HCT116 (cell line): Measurements from ENCODE around the gene DKK3. TPM values are rescaled to one million over a fixed set of nuclear protein-coding genes. Genes with fewer than 3 reads are reported as not detected.

Experiments
- ATAC-seq: fragments of 200-7000 bp; cut with Tn5 transposase; 2 replicates; pipeline ENCODE4 v1.9.1; 2020; ENCODE audit warnings: mild to moderate bottlenecking, moderate library complexity
- BruUV-seq: library from RNA; stranded (reverse); fragments of 400-500 nt; replicated peaks from 2 replicates; lab custom pipeline; 2021; lab: Mats Ljungman, UMichigan
- CTCF ChIA-PET: fragments of 300-600 bp; sonication (Branson Sonifier 250); formaldehyde crosslinking; loops from one replicate; lab custom pipeline; 2021; ENCODE audit warnings: antibody characterized with exemption; lab: Charles Lee
- POLR2A ChIA-PET: fragments of 300-600, 350-600 bp; sonication (Branson Sonifier 250); formaldehyde crosslinking; loops from one replicate; lab custom pipeline; 2021; ENCODE audit warnings: antibody characterized with exemption; lab: Charles Lee
- RAD21 ChIA-PET, 2 experiments: fragments of 300-600 bp; sonication (Branson Sonifier 250); formaldehyde crosslinking; loops; one replicate each; lab custom pipeline; 2023; ENCODE audit warnings: low total read pairs in 2 of 2; ENCODE audit not compliant: uncharacterized antibody in 2 of 2, unreplicated experiment in 2 of 2, low non-redundant PET in 1 of 2; lab: Charles Lee
- DNase-seq: peaks from one replicate; pipeline ENCODE4 v3.0.0-alpha.2; 2010; ENCODE audit warnings: low read depth, low spot score
- H2AFZ ChIP-seq: fragments of 200-600 bp; shearing (Covaris generic), sonication (generic); 2 replicates; pipeline ENCODE4 v1.6.1; 2017; ENCODE audit warnings: low read depth, mixed run types, mixed read lengths, antibody characterized with exemption, low read length; ENCODE audit not compliant: poor library complexity, severe bottlenecking
- H3K27ac ChIP-seq: 2 replicates; pipeline ENCODE4 v1.5.1; 2012; ENCODE audit warnings: low read depth, low read length
- H3K27me3 ChIP-seq: fragments of 200-600 bp; sonication (generic); 2 replicates; pipeline ENCODE4 v1.6.1; 2016; ENCODE audit warnings: mixed run types, low read length, mixed read lengths; ENCODE audit not compliant: insufficient read depth
- H3K36me3 ChIP-seq, 2 experiments: fragments of 200-500 bp in 1 of 2; fragments of 200-600 bp in 1 of 2; sonication (Bioruptor generic) in 1 of 2; sonication (generic) in 1 of 2; 2 replicates each; pipeline versions ENCODE4 v1.5.1 to v1.6.1; 2014 to 2016; ENCODE audit warnings: low read length in 2 of 2, inconsistent platforms in 1 of 2, mixed read lengths in 1 of 2, mixed run types in 1 of 2; ENCODE audit not compliant: insufficient read depth in 2 of 2, control insufficient read depth in 1 of 2
- H3K4me1 ChIP-seq, 2 experiments: fragments of 200-600 bp in 1 of 2; sonication (generic) in 1 of 2; 2 replicates each; pipeline versions ENCODE4 v1.5.1 to v1.6.1; 2012 to 2017; ENCODE audit warnings: low read length in 2 of 2, inconsistent platforms in 1 of 2, mild to moderate bottlenecking in 1 of 2, mixed read lengths in 1 of 2, mixed run types in 1 of 2, moderate library complexity in 1 of 2; ENCODE audit not compliant: insufficient read depth in 2 of 2, control insufficient read depth in 1 of 2
- H3K4me2 ChIP-seq: fragments of 200-600 bp; sonication (generic); 2 replicates; pipeline ENCODE4 v1.6.1; 2017; ENCODE audit warnings: mixed run types, low read length, mixed read lengths
- H3K4me3 ChIP-seq, 2 experiments: fragments of 200-600 bp in 1 of 2; sonication (generic) in 1 of 2; replicated peaks in 1 of 2; 2 replicates each; pipeline ENCODE4 v1.5.1; 2011 to 2016; ENCODE audit warnings: low read length in 2 of 2, control low read depth in 1 of 2, low read depth in 1 of 2, mild to moderate bottlenecking in 1 of 2, mixed read lengths in 1 of 2, mixed run types in 1 of 2
- H3K79me2 ChIP-seq: fragments of 200-600 bp; sonication (generic); 2 replicates; pipeline ENCODE4 v1.6.1; 2017; ENCODE audit warnings: mild to moderate bottlenecking, mixed run types, low read length, moderate library complexity, mixed read lengths; ENCODE audit not compliant: insufficient read depth
- H3K9ac ChIP-seq: fragments of 200-600 bp; sonication (generic); 2 replicates; pipeline ENCODE4 v1.6.1; 2016; ENCODE audit warnings: low read length, mixed read lengths
- H3K9me2 ChIP-seq: fragments of 200-600 bp; sonication (generic), shearing (Covaris generic); 2 replicates; pipeline ENCODE4 v1.6.1; 2017; ENCODE audit warnings: mixed run types, mild to moderate bottlenecking, moderate library complexity; ENCODE audit not compliant: insufficient read depth
- H3K9me3 ChIP-seq, 2 experiments: fragments of 200-500 bp in 1 of 2; fragments of 200-600 bp in 1 of 2; sonication (Bioruptor generic) in 1 of 2; sonication (generic) in 1 of 2; 2 replicates each; pipeline ENCODE4 v1.6.1; 2014 to 2017; ENCODE audit warnings: low read length in 2 of 2, mixed read lengths in 2 of 2, inconsistent platforms in 1 of 2, low read depth in 1 of 2, mild to moderate bottlenecking in 1 of 2, mixed run types in 1 of 2, moderate library complexity in 1 of 2; ENCODE audit not compliant: control insufficient read depth in 1 of 2, insufficient read depth in 1 of 2
- H4K20me1 ChIP-seq: fragments of 200-600 bp; sonication (generic), shearing (Covaris generic); 2 replicates; pipeline ENCODE4 v1.6.1; 2017; ENCODE audit warnings: mixed run types, mild to moderate bottlenecking, moderate library complexity; ENCODE audit not compliant: insufficient read depth
- CBX3 ChIP-seq: IDR thresholded peaks from 2 replicates; pipeline ENCODE4 v1.6.1; 2012; ENCODE audit warnings: low read depth
- CTCF ChIP-seq, 3 experiments: fragments of 200-600 bp in 1 of 3; sonication (generic) in 1 of 3; IDR thresholded peaks in 2 of 3; conservative IDR thresholded peaks in 1 of 3; 2 replicates each; pipeline ENCODE4 v1.5.1; 2012 to 2017; ENCODE audit warnings: low read depth in 2 of 3, low read length in 2 of 3, antibody characterized with exemption in 1 of 3, borderline replicate concordance in 1 of 3, control low read depth in 1 of 3, mild to moderate bottlenecking in 1 of 3, mixed read lengths in 1 of 3, mixed run types in 1 of 3, moderate library complexity in 1 of 3; ENCODE audit not compliant: insufficient read depth in 1 of 3
- EGR1 ChIP-seq: IDR thresholded peaks from 2 replicates; pipeline ENCODE4 v1.6.1; 2012; ENCODE audit warnings: low read depth
- EZH2 ChIP-seq: fragments of 200-600 bp; sonication (generic); IDR thresholded peaks from 2 replicates; pipeline ENCODE4 v1.6.1; 2017; ENCODE audit warnings: antibody characterized with exemption, mixed run types
- JUND ChIP-seq: IDR thresholded peaks from 2 replicates; pipeline ENCODE4 v1.6.1; 2012
- POLR2AphosphoS5 ChIP-seq: IDR thresholded peaks from 2 replicates; pipeline ENCODE4 v1.6.1; 2011; ENCODE audit warnings: mild to moderate bottlenecking, low read depth, low read length, moderate library complexity
- SP1 ChIP-seq: IDR thresholded peaks from 2 replicates; pipeline ENCODE4 v1.6.1; 2012; ENCODE audit warnings: low read depth
- SRF ChIP-seq: IDR thresholded peaks from 2 replicates; pipeline ENCODE4 v1.6.1; 2012; ENCODE audit warnings: low read depth
- ZBTB33 ChIP-seq: IDR thresholded peaks from 2 replicates; pipeline ENCODE4 v1.6.1; 2011; ENCODE audit warnings: mild to moderate bottlenecking, low read length, moderate library complexity; ENCODE audit not compliant: insufficient replicate concordance; ENCODE audit errors: extremely low read depth
- ZFX ChIP-seq: fragments of 450-650 bp; IDR thresholded peaks from 2 replicates; pipeline ENCODE4 v1.6.1; 2017
- intact Hi-C: fragments of 100-400 bp; cut with micrococcal nuclease; formaldehyde crosslinking; loops from 2 replicates; pipeline ENCODE4 v1.10.0; 2022
- total RNA-seq: library from RNA; stranded (reverse); gene quantifications from one replicate; pipeline ENCODE4 v1.2.1, GENCODE V29; 2021; ENCODE audit not compliant: unreplicated experiment
- TF ChIP-seq, protein P1 (sequence below): IDR thresholded peaks from 2 replicates; pipeline ENCODE4 v1.6.1; 2012
- TF ChIP-seq, protein P2 (sequence below): IDR thresholded peaks from 2 replicates; pipeline ENCODE4 v1.6.1; 2012
- TF ChIP-seq, protein P3 (sequence below): IDR thresholded peaks from 2 replicates; pipeline ENCODE4 v1.6.1; 2012; ENCODE audit warnings: low read depth

Gene DKK3
- total RNA-seq, 1 experiment from 2014 or later: 0.49 TPM

DNA sequence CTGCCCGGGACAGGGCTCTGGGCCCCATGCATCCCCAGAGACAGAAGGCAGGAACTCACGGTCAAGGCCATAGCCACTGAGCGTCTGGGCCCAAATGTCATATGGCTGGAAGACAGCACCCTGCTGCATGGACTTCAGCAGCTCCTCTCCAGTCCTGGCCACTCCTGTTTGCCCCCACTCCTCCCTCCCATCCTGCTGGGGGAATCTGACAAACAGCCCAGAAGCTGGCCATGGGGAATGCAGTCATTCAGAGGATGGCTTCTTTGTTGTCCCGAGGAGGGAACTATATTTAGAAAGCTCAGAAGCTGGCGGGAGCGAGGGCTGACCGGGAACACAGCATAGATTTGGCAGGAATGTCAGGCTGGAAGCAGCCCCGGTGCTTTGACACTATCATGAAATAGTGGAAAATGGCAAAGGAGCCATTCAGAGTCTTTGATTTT is 35.0 kb downstream of the DKK3 start (continued):
- TF ChIP-seq, protein P1, sequence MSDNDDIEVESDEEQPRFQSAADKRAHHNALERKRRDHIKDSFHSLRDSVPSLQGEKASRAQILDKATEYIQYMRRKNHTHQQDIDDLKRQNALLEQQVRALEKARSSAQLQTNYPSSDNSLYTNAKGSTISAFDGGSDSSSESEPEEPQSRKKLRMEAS: no peak
- TF ChIP-seq, all 23 proteins: peak for 0

GRCh38 chr11:11972730-11973341 is 35.6 kb downstream of the DKK3 start:
- Histone ChIP-seq H2AFZ (no peak overlapping the region), H3K9me2 (no peaks in the 10 kb centered on the region), H3K4me3 (no peak overlapping the region), H3K4me2 (no peak overlapping the region), H3K27me3 (no peaks in the 10 kb centered on the region), H3K27ac (no peak overlapping the region), H3K36me3 (no peaks in the 10 kb centered on the region), H3K9ac (no peak overlapping the region), H3K4me1 (peaks cover 25 to 31% of the 10 kb centered on the region in 2 experiments), H3K9me3 (no peaks in the 10 kb centered on the region), H4K20me1 (no peaks in the 10 kb centered on the region), H3K79me2 (no peaks in the 10 kb centered on the region)
- intact Hi-C loops: no loop called here
- no peak for TF ChIP-seq SRF
- TF ChIP-seq ZBTB33: no peak
- no peak for TF ChIP-seq POLR2AphosphoS5
- no peak for TF ChIP-seq SP1
- TF ChIP-seq, protein P1: no peak
- TF ChIP-seq EZH2: no peak
- no peak for TF ChIP-seq JUND
- TF ChIP-seq CTCF (IDR thresholded peaks at IDR 0.05 in 2 of 3, conservative IDR thresholded peaks at IDR 0.05 in 1 of 3; ENCODE audit: borderline replicate concordance in 1 of 3, insufficient read depth in 1 of 3, low read depth in 2 of 3, low read length in 2 of 3): no peak
- no peak for TF ChIP-seq CBX3
- TF ChIP-seq ZFX: no peak
- no peak for TF ChIP-seq EGR1
- TF ChIP-seq, protein P2, sequence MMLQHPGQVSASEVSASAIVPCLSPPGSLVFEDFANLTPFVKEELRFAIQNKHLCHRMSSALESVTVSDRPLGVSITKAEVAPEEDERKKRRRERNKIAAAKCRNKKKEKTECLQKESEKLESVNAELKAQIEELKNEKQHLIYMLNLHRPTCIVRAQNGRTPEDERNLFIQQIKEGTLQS: no peak
- TF ChIP-seq, protein P3, sequence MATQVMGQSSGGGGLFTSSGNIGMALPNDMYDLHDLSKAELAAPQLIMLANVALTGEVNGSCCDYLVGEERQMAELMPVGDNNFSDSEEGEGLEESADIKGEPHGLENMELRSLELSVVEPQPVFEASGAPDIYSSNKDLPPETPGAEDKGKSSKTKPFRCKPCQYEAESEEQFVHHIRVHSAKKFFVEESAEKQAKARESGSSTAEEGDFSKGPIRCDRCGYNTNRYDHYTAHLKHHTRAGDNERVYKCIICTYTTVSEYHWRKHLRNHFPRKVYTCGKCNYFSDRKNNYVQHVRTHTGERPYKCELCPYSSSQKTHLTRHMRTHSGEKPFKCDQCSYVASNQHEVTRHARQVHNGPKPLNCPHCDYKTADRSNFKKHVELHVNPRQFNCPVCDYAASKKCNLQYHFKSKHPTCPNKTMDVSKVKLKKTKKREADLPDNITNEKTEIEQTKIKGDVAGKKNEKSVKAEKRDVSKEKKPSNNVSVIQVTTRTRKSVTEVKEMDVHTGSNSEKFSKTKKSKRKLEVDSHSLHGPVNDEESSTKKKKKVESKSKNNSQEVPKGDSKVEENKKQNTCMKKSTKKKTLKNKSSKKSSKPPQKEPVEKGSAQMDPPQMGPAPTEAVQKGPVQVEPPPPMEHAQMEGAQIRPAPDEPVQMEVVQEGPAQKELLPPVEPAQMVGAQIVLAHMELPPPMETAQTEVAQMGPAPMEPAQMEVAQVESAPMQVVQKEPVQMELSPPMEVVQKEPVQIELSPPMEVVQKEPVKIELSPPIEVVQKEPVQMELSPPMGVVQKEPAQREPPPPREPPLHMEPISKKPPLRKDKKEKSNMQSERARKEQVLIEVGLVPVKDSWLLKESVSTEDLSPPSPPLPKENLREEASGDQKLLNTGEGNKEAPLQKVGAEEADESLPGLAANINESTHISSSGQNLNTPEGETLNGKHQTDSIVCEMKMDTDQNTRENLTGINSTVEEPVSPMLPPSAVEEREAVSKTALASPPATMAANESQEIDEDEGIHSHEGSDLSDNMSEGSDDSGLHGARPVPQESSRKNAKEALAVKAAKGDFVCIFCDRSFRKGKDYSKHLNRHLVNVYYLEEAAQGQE: no peak
- POLR2A ChIA-PET: no interaction called here
- CTCF ChIA-PET: no interaction called here
- no peak for ATAC-seq
- DNase-seq: no peak
- no TSS peak for BruUV-seq
- RAD21 ChIA-PET: no interaction called here
